Astrocyte of the cerebellum (primary cell): Measurements from ENCODE around the gene HBG1.

Source experiments
- DNase-seq: peaks from one replicate; pipeline ENCODE4 v3.0.0-alpha.2; 2011; ENCODE audit warnings: low read depth
- H3K4me3 ChIP-seq: 2 replicates; pipeline ENCODE4 v1.5.1; 2011; ENCODE audit warnings: mild to moderate bottlenecking, low read depth, low read length, moderate library complexity
- in situ Hi-C: cut with HindIII; loops from 2 replicates; pipeline ENCODE4 v1.10.0; 2017; ENCODE audit warnings: low sequenced_read_pairs
- TF ChIP-seq, protein P1 (sequence below): IDR thresholded peaks from 2 replicates; pipeline ENCODE4 v1.5.1; 2012; ENCODE audit warnings: low read length, low read depth, moderate library complexity, mild to moderate bottlenecking; ENCODE audit errors: missing control alignments

The HBG1 gene

DNA sequence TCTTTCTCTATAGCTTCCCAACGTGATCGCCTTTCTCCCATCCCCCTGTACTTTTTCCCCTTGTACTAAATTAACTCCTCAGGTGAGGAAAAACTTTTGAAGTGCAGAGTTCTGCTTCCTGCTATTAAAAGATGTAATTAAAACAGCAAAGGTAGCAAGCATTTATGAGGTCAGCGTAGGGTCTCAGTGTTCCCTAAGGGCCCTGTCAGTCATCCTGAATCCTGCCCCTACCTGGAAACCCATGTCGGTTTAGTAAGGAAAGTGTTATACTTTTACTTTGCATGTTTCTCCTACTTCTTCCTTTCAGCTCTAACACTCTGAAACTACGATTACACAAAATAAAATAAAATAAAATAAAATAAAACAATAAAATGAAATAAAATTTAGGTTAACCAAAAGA is 21.5 kb downstream of the HBG1 start:
- in situ Hi-C loops: no loop called here
- TF ChIP-seq, protein P1, sequence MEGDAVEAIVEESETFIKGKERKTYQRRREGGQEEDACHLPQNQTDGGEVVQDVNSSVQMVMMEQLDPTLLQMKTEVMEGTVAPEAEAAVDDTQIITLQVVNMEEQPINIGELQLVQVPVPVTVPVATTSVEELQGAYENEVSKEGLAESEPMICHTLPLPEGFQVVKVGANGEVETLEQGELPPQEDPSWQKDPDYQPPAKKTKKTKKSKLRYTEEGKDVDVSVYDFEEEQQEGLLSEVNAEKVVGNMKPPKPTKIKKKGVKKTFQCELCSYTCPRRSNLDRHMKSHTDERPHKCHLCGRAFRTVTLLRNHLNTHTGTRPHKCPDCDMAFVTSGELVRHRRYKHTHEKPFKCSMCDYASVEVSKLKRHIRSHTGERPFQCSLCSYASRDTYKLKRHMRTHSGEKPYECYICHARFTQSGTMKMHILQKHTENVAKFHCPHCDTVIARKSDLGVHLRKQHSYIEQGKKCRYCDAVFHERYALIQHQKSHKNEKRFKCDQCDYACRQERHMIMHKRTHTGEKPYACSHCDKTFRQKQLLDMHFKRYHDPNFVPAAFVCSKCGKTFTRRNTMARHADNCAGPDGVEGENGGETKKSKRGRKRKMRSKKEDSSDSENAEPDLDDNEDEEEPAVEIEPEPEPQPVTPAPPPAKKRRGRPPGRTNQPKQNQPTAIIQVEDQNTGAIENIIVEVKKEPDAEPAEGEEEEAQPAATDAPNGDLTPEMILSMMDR: no peak
- no peak overlapping the region for H3K4me3 ChIP-seq
- DNase-seq: no peak

DNA sequence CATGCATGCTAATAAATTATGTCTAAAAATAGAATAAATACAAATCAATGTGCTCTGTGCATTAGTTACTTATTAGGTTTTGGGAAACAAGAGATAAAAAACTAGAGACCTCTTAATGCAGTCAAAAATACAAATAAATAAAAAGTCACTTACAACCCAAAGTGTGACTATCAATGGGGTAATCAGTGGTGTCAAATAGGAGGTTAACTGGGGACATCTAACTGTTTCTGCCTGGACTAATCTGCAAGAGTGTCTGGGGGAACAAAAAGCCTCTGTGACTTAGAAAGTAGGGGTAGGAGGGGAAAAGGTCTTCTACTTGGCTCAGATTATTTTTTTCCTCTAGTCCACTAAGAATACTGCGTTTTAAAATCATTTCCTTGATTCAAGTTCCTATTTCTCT is 22.0 kb downstream of the HBG1 start:
- no peak overlapping the region for H3K4me3 ChIP-seq
- DNase-seq: no peak
- TF ChIP-seq, protein P1: no peak
- in situ Hi-C loops: no loop called here

DNA sequence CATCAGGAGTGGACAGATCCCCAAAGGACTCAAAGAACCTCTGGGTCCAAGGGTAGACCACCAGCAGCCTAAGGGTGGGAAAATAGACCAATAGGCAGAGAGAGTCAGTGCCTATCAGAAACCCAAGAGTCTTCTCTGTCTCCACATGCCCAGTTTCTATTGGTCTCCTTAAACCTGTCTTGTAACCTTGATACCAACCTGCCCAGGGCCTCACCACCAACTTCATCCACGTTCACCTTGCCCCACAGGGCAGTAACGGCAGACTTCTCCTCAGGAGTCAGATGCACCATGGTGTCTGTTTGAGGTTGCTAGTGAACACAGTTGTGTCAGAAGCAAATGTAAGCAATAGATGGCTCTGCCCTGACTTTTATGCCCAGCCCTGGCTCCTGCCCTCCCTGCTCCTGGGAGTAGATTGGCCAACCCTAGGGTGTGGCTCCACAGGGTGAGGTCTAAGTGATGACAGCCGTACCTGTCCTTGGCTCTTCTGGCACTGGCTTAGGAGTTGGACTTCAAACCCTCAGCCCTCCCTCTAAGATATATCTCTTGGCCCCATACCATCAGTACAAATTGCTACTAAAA is 22.8 kb downstream of the HBG1 start, which contains the start of gene HBB:
TSS of gene HBB (minus strand) at position 340 of the 579 bp plus-strand sequence. CDS start at position 290, 50 bp downstream.
- no peak for DNase-seq
- TF ChIP-seq, protein P1: no peak
- in situ Hi-C loops: no loop called here
- H3K4me3 ChIP-seq: no peak within 1 kb of the TSS

DNA sequence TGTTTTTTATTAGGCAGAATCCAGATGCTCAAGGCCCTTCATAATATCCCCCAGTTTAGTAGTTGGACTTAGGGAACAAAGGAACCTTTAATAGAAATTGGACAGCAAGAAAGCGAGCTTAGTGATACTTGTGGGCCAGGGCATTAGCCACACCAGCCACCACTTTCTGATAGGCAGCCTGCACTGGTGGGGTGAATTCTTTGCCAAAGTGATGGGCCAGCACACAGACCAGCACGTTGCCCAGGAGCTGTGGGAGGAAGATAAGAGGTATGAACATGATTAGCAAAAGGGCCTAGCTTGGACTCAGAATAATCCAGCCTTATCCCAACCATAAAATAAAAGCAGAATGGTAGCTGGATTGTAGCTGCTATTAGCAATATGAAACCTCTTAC is 24.2 kb downstream of the HBG1 start:
- H3K4me3 ChIP-seq: no peak overlapping the region
- TF ChIP-seq, protein P1: no peak
- DNase-seq: no peak
- in situ Hi-C loops: no loop called here

DNA sequence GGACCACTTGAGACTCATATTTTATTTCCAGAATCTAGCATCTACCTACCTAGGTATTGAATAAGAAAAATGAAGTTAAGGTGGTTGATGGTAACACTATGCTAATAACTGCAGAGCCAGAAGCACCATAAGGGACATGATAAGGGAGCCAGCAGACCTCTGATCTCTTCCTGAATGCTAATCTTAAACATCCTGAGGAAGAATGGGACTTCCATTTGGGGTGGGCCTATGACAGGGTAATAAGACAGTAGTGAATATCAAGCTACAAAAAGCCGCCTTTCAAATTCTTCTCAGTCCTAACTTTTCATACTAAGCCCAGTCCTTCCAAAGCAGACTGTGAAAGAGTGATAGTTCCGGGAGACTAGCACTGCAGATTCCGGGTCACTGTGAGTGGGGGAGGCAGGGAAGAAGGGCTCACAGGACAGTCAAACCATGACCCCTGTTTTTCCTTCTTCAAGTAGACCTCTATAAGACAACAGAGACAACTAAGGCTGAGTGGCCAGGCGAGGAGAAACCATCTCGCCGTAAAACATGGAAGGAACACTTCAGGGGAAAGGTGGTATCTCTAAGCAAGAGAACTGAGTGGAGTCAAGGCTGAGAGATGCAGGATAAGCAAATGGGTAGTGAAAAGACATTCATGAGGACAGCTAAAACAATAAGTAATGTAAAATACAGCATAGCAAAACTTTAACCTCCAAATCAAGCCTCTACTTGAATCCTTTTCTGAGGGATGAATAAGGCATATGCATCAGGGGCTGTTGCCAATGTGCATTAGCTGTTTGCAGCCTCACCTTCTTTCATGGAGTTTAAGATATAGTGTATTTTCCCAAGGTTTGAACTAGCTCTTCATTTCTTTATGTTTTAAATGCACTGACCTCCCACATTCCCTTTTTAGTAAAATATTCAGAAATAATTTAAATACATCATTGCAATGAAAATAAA is 24.8 kb downstream of the HBG1 start:
- TF ChIP-seq, protein P1: no peak
- in situ Hi-C loops: no loop called here
- no peak overlapping the region for H3K4me3 ChIP-seq
- DNase-seq: no peak

DNA sequence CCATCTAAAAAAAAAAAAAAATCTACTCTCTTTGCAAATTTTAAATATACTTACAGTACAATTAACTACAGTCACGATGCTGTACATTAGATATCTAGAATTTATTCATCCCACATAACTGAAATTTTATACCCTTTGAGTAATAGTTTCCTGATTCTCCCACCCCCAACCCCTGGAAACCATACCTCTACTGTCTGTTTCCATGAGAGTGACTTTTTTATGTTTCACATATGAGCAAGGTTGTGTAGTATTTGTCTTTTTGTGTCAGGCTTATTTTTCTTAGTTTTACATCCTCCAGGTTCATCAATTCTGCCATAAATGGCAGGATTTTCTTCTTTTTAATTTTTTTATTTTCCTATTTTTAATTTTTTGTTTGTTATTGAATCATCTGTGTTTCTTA is 26.0 kb downstream of the HBG1 start:
- TF ChIP-seq, protein P1: no peak
- DNase-seq: no peak
- in situ Hi-C loops: no loop called here
- H3K4me3 ChIP-seq: no peak overlapping the region
